ELR (cell line): ENCODE data around the gene MR1.

ENCODE experiments used
- DNase-seq: peaks from one replicate; pipeline ENCODE4 v3.0.0-alpha.2; 2015; ENCODE audit warnings: low read depth

The MR1 gene

DNA sequence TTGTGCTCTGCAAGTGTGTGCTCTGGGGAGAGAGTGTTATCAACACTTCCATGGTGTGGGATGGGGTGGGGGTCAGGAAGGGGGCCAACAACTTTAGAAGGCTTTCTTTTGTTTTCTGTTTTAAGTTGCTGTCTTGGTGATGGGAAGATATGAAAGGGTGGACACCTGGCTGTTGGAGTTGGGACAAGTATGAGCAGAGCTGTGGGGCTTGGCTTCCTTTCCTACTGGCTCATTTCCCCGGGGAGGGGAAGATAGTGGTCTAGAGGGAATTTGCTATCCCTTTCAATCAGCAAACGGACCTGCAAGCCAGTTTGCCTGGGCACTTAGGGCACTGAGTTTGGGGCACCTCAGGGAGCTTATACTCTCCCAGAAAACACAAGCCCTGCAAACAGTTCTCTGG lies 73.9 kb downstream of the MR1 start:
- DNase-seq: no peak

DNA sequence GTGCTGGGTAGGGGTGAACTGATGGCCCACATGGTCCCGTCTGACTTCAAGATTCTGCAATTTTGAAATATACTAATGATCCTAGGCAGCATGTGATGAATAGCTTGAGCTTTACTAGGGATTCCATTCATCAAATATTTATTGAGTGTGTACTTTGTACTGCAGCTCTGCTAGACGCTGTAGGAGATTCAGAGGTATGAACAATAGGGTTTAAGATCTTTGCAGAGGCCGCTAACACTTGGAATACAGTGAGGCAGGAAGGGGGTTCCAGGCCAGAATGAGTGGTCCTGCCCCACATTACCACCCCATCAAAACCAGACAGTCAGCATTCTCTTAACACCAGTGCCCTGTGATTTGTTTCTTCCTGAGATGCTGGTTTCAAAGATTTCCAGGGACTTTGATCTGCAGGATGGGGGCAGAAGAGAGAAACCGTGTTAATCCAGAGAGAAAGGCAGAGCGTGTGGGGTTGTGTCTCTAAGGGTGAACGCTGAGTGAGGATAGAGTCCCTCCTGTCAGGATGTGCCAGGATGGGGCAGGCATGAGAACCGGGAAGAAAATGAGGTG lies 74.6 kb downstream of the MR1 start:
- no peak for DNase-seq

DNA sequence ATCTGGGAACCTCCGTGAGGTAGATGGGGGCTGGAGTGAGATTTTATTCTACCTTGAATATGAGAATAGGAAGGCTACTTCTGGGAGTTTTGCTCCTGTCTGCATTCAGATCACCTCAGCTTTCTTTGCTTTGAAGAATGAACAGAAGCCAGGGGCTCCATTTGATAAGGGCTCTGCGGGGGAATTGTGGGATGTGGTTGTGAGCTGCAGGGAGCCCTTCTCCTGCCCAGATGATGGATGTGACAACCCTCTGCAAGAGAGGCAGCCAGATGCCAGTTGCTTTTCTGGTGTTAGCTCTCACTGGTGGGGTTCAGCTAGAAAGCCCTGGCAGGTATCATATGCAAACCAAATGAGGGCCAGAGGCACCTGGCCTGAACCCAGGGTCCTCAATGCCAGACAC lies 76.2 kb downstream of the MR1 start:
- DNase-seq: no peak
